Endothelial cell (in vitro differentiated cells): Measurements from ENCODE around the gene PTGES. TPM values are rescaled to one million over a fixed set of nuclear protein-coding genes. Genes with fewer than 3 reads are reported as not detected.
"Not testable (repeated sequence)": the region's sequence is repeated elsewhere in the genome, so short reads cannot be mapped to it uniquely, and the experiment has no call there.

Experiments used
- DNase-seq: peaks from one replicate; pipeline ENCODE4 v3.0.0; 2021; ENCODE audit warnings: low spot score
- H3K27ac Mint-ChIP-seq: one replicate; pipeline ENCODE4 v1.8.0; 2021; ENCODE audit warnings: mixed read lengths, inconsistent platforms; ENCODE audit not compliant: unreplicated experiment
- H3K27me3 Mint-ChIP-seq: one replicate; pipeline ENCODE4 v1.8.0; 2021; ENCODE audit warnings: mild to moderate bottlenecking, moderate library complexity, mixed read lengths, inconsistent platforms; ENCODE audit not compliant: unreplicated experiment
- H3K36me3 Mint-ChIP-seq: one replicate; pipeline ENCODE4 v1.8.0; 2021; ENCODE audit warnings: mild to moderate bottlenecking, low read depth, mixed read lengths, inconsistent platforms; ENCODE audit not compliant: unreplicated experiment
- H3K4me1 Mint-ChIP-seq: one replicate; pipeline ENCODE4 v1.8.0; 2021; ENCODE audit warnings: mild to moderate bottlenecking, mixed read lengths, inconsistent platforms; ENCODE audit not compliant: unreplicated experiment
- H3K4me3 Mint-ChIP-seq: one replicate; pipeline ENCODE4 v1.8.0; 2021; ENCODE audit warnings: mild to moderate bottlenecking, mixed read lengths, inconsistent platforms; ENCODE audit not compliant: unreplicated experiment
- H3K9me3 Mint-ChIP-seq: one replicate; pipeline ENCODE4 v1.8.0; 2021; ENCODE audit warnings: mixed read lengths, inconsistent platforms; ENCODE audit not compliant: unreplicated experiment
- CTCF ChIP-seq: fragments of 200-600 bp; sonication (generic); IDR thresholded peaks from one replicate; pipeline ENCODE4 v1.5.0; 2021; ENCODE audit warnings: antibody characterized with exemption; ENCODE audit not compliant: unreplicated experiment
- long read RNA-seq: library from polyadenylated mRNA; unstranded; transcript quantifications from one replicate; pipeline ENCODE4 v2.0.0, GENCODE V29; 2020; ENCODE audit not compliant: unreplicated experiment
- total RNA-seq: library from RNA; stranded (reverse); fragmentation: NEBNext Ultra II Directional; extraction: Animal tissue kit (Norgen Biotek cat#: 25700); gene quantifications from one replicate; pipeline ENCODE4 v1.2.1, GENCODE V29; 2021; ENCODE audit not compliant: unreplicated experiment

Gene PTGES
- total RNA-seq: 0.15 TPM
- long read RNA-seq: 0 reads

GRCh38 chr9:129752900-129753729, at the start of gene PTGES:
Gene PTGES, minus strand, starts transcription at chr9:129753042. Its CDS starts 30 bp downstream, at chr9:129753012.
- DNase-seq: peak; percentile 49
- H3K4me3 Mint-ChIP-seq: peak within 1 kb of the TSS; percentile 37
- no peak within 1 kb of the TSS for H3K27ac Mint-ChIP-seq
- peaks cover 3% of the 10 kb centered on the region for H3K27me3 Mint-ChIP-seq
- no peak for TF ChIP-seq CTCF
- H3K9me3 Mint-ChIP-seq: no peaks in the 10 kb centered on the region
- H3K36me3 Mint-ChIP-seq: no peaks in the 10 kb centered on the region
- H3K4me1 Mint-ChIP-seq: peaks cover 5% of the 10 kb centered on the region

GRCh38 chr9:129801504-129801903, 48.7 kb upstream of the PTGES start:
- Mint-ChIP-seq H3K36me3 (peaks cover 17% of the 10 kb centered on the region), H3K9me3 (no peaks in the 10 kb centered on the region), H3K4me1 (peaks cover 14% of the 10 kb centered on the region), H3K4me3 (peak overlapping the region; percentile 53), H3K27me3 (peaks cover 6% of the 10 kb centered on the region), H3K27ac (peak overlapping the region; percentile 40)
- TF ChIP-seq CTCF: no peak
- DNase-seq: no peak

GRCh38 chr9:129798973-129799372, 46.1 kb upstream of the PTGES start:
- Mint-ChIP-seq H3K36me3 (peaks cover 3% of the 10 kb centered on the region), H3K27me3 (peaks cover 2% of the 10 kb centered on the region), H3K4me3 (no peak overlapping the region), H3K9me3 (no peaks in the 10 kb centered on the region), H3K4me1 (peaks cover 3% of the 10 kb centered on the region), H3K27ac (no peak overlapping the region)
- TF ChIP-seq CTCF: no peak
- DNase-seq: no peak

GRCh38 chr9:129796029-129796428, 43.2 kb upstream of the PTGES start:
- H3K9me3 Mint-ChIP-seq, H3K27ac Mint-ChIP-seq, H3K4me3 Mint-ChIP-seq, H3K27me3 Mint-ChIP-seq, H3K36me3 Mint-ChIP-seq, DNase-seq, H3K4me1 Mint-ChIP-seq: not testable (repeated sequence)

GRCh38 chr9:129794549-129794948, 41.7 kb upstream of the PTGES start:
- Mint-ChIP-seq H3K4me3 (no peak overlapping the region), H3K36me3 (no peaks in the 10 kb centered on the region), H3K4me1 (no peaks in the 10 kb centered on the region), H3K27ac (no peak overlapping the region), H3K9me3 (no peaks in the 10 kb centered on the region), H3K27me3 (no peaks in the 10 kb centered on the region)
- TF ChIP-seq CTCF: no peak
- DNase-seq: no peak
